ENCODE measurements around the gene FBLN7. TPM values are rescaled to one million over a fixed set of nuclear protein-coding genes. Genes with fewer than 3 reads are reported as not detected.

The FBLN7 gene
- total RNA-seq, 1 experiment from 2014 or later = 4.1 TPM

DNA sequence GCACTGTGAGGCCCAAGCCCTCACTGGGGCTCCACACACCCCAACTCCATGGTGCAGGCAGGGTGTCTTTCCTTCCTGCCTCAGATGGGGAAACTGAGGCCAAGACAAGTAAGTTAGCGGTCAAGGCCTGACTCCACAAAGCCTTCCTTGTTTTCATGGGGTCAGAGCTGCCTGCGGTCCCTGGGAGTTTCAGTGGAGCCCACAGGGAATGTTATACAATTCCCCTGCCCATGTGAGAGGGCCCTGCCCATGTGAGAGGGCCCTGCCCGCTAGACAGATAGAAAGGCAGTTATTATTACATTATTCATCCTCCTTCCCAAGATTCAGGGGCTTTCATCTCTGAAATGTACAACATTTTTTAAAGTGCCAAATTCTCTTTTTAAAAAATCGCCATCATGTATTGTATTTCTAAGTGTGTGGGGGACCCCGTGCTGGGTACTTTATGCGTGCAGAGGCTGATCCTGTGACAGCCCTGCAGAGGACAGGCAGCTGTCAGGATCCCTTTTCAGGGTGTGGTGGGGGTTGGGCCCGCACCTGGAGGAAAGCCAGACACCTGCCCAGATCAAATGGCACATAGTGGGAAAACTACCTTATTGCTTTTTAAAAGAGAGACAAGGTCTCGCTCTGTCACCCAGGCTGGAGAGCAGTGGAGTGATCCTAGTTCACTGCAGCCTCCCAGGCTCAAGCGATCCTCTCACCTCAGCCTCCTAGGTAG is 23.4 kb downstream of the FBLN7 start:
- H3K36me3 ChIP-seq (ENCODE audit: insufficient read depth, low read length, poor library complexity, severe bottlenecking) = no peaks in the 10 kb centered on the region
- no TSS peak for BruUV-seq (replicated peaks)
- TF ChIP-seq EZH2 (IDR thresholded peaks at IDR 0.05; ENCODE audit: borderline replicate concordance, low read depth, low read length, poor library complexity, severe bottlenecking) = no peak
- TF ChIP-seq, protein P1, sequence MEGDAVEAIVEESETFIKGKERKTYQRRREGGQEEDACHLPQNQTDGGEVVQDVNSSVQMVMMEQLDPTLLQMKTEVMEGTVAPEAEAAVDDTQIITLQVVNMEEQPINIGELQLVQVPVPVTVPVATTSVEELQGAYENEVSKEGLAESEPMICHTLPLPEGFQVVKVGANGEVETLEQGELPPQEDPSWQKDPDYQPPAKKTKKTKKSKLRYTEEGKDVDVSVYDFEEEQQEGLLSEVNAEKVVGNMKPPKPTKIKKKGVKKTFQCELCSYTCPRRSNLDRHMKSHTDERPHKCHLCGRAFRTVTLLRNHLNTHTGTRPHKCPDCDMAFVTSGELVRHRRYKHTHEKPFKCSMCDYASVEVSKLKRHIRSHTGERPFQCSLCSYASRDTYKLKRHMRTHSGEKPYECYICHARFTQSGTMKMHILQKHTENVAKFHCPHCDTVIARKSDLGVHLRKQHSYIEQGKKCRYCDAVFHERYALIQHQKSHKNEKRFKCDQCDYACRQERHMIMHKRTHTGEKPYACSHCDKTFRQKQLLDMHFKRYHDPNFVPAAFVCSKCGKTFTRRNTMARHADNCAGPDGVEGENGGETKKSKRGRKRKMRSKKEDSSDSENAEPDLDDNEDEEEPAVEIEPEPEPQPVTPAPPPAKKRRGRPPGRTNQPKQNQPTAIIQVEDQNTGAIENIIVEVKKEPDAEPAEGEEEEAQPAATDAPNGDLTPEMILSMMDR (conservative IDR thresholded peaks at IDR 0.05; ENCODE audit: low read depth, low read length) = no peak
- ChIA-PET POLR2A (ENCODE audit: low non-redundant PET) (no interaction called here), CTCF (no interaction called here)
- intact Hi-C loops (cut with micrococcal nuclease; ENCODE audit: unreplicated experiment) = no loop called here
- no peak for DNase-seq (ENCODE audit: low spot score)
- H3K9me3 ChIP-seq (ENCODE audit: low read depth, low read length, poor library complexity, severe bottlenecking) = no peaks in the 10 kb centered on the region
- no peaks in the 10 kb centered on the region for H3K27me3 ChIP-seq (replicated peaks; ENCODE audit: insufficient read depth, low read depth, low read length, poor library complexity)
- H3K4me1 ChIP-seq (ENCODE audit: insufficient read depth, low read length, poor library complexity, severe bottlenecking) = no peaks in the 10 kb centered on the region
- H3K27ac ChIP-seq (ENCODE audit: low read depth, low read length, poor library complexity, severe bottlenecking) = no peak overlapping the region
- H3K4me3 ChIP-seq (ENCODE audit: low read depth, low read length, poor library complexity, severe bottlenecking) = no peak overlapping the region

DNA sequence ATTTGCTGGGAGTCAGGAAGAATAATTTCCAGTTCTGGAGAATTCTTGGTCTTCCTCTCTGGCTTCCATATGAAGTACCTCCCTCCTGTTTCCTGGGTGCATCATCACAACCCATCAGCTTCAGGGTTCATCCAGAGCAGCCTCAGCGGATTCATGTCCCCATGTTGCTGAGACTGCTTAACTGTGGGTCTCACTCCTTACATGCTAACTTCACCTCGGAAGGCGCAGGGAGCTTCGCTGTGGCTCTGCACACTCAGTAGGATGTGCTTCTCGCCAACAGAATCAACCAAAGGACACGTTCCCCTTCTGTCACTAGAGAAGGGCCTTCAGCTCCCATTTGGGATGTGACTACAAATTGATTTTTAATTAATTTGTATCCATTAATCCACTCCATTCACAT is 24.2 kb downstream of the FBLN7 start:
- intact Hi-C loops (cut with micrococcal nuclease; ENCODE audit: unreplicated experiment) = no loop called here
- DNase-seq (ENCODE audit: low spot score) = no peak
- Histone ChIP-seq H3K9me3 (ENCODE audit: low read depth, low read length, poor library complexity, severe bottlenecking) (no peaks in the 10 kb centered on the region), H3K36me3 (ENCODE audit: insufficient read depth, low read length, poor library complexity, severe bottlenecking) (no peaks in the 10 kb centered on the region), H3K4me1 (ENCODE audit: insufficient read depth, low read length, poor library complexity, severe bottlenecking) (no peaks in the 10 kb centered on the region), H3K4me3 (ENCODE audit: low read depth, low read length, poor library complexity, severe bottlenecking) (no peak overlapping the region), H3K27ac (ENCODE audit: low read depth, low read length, poor library complexity, severe bottlenecking) (no peak overlapping the region), H3K27me3 (replicated peaks; ENCODE audit: insufficient read depth, low read depth, low read length, poor library complexity) (no peaks in the 10 kb centered on the region)
- BruUV-seq (replicated peaks) = no TSS peak
- ChIA-PET POLR2A (ENCODE audit: low non-redundant PET) (no interaction called here), CTCF (no interaction called here)
- TF ChIP-seq EZH2 (IDR thresholded peaks at IDR 0.05; ENCODE audit: borderline replicate concordance, low read depth, low read length, poor library complexity, severe bottlenecking) = no peak
- TF ChIP-seq, protein P1 (conservative IDR thresholded peaks at IDR 0.05; ENCODE audit: low read depth, low read length) = no peak

DNA sequence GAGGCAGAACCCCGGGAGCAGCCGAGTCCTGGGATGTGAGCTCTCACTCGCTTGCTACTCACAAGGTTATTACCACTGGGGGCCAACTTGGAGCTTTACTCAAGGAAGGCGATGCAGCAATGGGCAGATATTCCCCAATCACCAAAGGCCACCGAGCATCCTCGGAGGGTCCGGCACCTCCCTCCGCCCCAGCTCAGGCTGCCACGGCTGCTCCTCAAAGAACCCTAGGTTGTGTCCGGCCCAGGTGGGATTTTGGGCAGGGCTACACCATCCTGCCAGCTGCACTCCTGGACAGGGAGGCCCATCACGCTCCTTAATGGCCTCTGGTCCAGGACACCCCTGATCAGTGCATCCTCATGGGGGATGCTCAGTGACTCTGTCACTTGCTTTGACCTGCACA is 24.8 kb downstream of the FBLN7 start:
- ChIA-PET POLR2A (ENCODE audit: low non-redundant PET) (no interaction called here), CTCF (no interaction called here)

More for the DNA sequence above, 24.8 kb downstream of the FBLN7 start:
- Histone ChIP-seq H3K36me3 (ENCODE audit: insufficient read depth, low read length, poor library complexity, severe bottlenecking) (no peaks in the 10 kb centered on the region), H3K9me3 (ENCODE audit: low read depth, low read length, poor library complexity, severe bottlenecking) (no peaks in the 10 kb centered on the region), H3K27me3 (replicated peaks; ENCODE audit: insufficient read depth, low read depth, low read length, poor library complexity) (no peaks in the 10 kb centered on the region), H3K27ac (ENCODE audit: low read depth, low read length, poor library complexity, severe bottlenecking) (no peak overlapping the region), H3K4me3 (ENCODE audit: low read depth, low read length, poor library complexity, severe bottlenecking) (no peak overlapping the region), H3K4me1 (ENCODE audit: insufficient read depth, low read length, poor library complexity, severe bottlenecking) (no peaks in the 10 kb centered on the region)
- TF ChIP-seq, protein P1 (conservative IDR thresholded peaks at IDR 0.05; ENCODE audit: low read depth, low read length) = no peak
- TF ChIP-seq EZH2 (IDR thresholded peaks at IDR 0.05; ENCODE audit: borderline replicate concordance, low read depth, low read length, poor library complexity, severe bottlenecking) = no peak
- no peak for DNase-seq (ENCODE audit: low spot score)
- intact Hi-C loops (cut with micrococcal nuclease; ENCODE audit: unreplicated experiment) = no loop called here
- BruUV-seq (replicated peaks) = no TSS peak
